ENCODE data around the gene APBA2.

Gene APBA2

GRCh38 chr15:29111705-29112281 lies 226.0 kb downstream of the APBA2 start:
- DNase-seq = no peak

- DNase-seq = no peak
Observed at GRCh38 chr15:29113336-29114220, 227.8 kb downstream of the APBA2 start.

- no peak for DNase-seq
Observed at GRCh38 chr15:29114221-29115092, 228.7 kb downstream of the APBA2 start.

GRCh38 chr15:29115093-29115991 lies 229.6 kb downstream of the APBA2 start:
- DNase-seq = peak; percentile 22

- DNase-seq = no peak
Observed at GRCh38 chr15:29116970-29117700, 231.4 kb downstream of the APBA2 start.

- DNase-seq = no peak
Observed at GRCh38 chr15:29117778-29118177, 232.0 kb downstream of the APBA2 start.

- DNase-seq = no peak
Observed at GRCh38 chr15:29119847-29120246, 234.1 kb downstream of the APBA2 start.

GRCh38 chr15:29120593-29121368 lies 235.0 kb downstream of the APBA2 start:
- DNase-seq = no peak

GRCh38 chr15:29121369-29121656 lies 235.5 kb downstream of the APBA2 start:
- DNase-seq = no peak

- DNase-seq = no peak
Observed at GRCh38 chr15:29121907-29122306, 236.1 kb downstream of the APBA2 start.

- no peak for DNase-seq
Observed at GRCh38 chr15:29122506-29122905, 236.7 kb downstream of the APBA2 start.

- DNase-seq = no peak
Observed at GRCh38 chr15:29123171-29123570, 237.4 kb downstream of the APBA2 start.

GRCh38 chr15:29123991-29124390 lies 238.2 kb downstream of the APBA2 start:
- DNase-seq = no peak

- DNase-seq = peak; percentile 78
Observed at GRCh38 chr15:29124581-29125381, 239.0 kb downstream of the APBA2 start.

GRCh38 chr15:29125382-29126207 lies 239.8 kb downstream of the APBA2 start:
- no peak for DNase-seq

GRCh38 chr15:29126208-29126536 lies 240.4 kb downstream of the APBA2 start:
- no peak for DNase-seq

- no peak for DNase-seq
Observed at GRCh38 chr15:29126821-29127461, 241.2 kb downstream of the APBA2 start.

GRCh38 chr15:29127506-29128430 lies 242.0 kb downstream of the APBA2 start:
- no peak for DNase-seq
